ENCODE results near the gene HELQ. TPM values are rescaled to one million over a fixed set of nuclear protein-coding genes. Genes with fewer than 3 reads are reported as not detected.
A peak's percentile ranks its signal among the peaks of the same experiment; 100 is the strongest.

Gene HELQ
- total and polyA plus RNA-seq, 9 of the 15 experiments (the other 6 are each of a cell fraction or from before 2014, with no cell fraction given): 3.5 to 15.2 (median 11.9) TPM

DNA sequence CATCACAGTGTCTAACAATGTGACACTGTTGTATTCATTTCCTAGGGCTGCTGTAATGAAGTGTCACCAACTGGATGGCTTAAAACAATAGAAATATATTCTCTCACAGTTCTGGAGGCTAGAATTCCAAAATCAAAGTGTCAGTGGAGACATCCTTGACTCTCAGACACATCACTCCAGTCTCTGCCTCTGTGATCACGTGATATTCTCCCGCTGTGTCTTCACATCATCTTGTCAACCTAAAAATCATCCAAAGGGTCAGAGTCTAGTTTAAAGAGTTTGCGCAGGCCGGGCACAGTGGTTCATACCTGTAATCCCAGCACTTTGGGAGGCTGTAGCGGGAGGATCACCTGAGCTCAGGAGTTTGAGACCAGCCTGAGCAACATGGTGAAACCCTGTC lies 84.4 kb downstream of the HELQ start:
- no peak overlapping the region for H3K4me2 ChIP-seq (ENCODE audit: insufficient read depth, low read length)
- no peak for FAIRE-seq
- BruUV-seq (replicated peaks): no TSS peak
- H3K9ac ChIP-seq (ENCODE audit: insufficient read depth in 1 of 2, low read depth in 2 of 2, low read length in 2 of 2): no peak overlapping the region
- TF ChIP-seq ZC3H11A (IDR thresholded peaks at IDR 0.05; ENCODE audit: low read depth, low read length) (no peak), TOE1 (IDR thresholded peaks at IDR 0.05; ENCODE audit: borderline replicate concordance) (0 out of 2 replicates have a peak, but pooled peaks have one; percentile 41), TOE1 (CRISPR knock-in tag; IDR thresholded peaks at IDR 0.05; ENCODE audit: borderline replicate concordance, low read depth) (no peak), ILK (tag; IDR thresholded peaks at IDR 0.05; ENCODE audit: borderline replicate concordance, low read depth) (no peak), RAD51 (IDR thresholded peaks at IDR 0.05; ENCODE audit: borderline replicate concordance, low read depth) (peak; percentile 77)
- TF ChIP-seq, protein P1, sequence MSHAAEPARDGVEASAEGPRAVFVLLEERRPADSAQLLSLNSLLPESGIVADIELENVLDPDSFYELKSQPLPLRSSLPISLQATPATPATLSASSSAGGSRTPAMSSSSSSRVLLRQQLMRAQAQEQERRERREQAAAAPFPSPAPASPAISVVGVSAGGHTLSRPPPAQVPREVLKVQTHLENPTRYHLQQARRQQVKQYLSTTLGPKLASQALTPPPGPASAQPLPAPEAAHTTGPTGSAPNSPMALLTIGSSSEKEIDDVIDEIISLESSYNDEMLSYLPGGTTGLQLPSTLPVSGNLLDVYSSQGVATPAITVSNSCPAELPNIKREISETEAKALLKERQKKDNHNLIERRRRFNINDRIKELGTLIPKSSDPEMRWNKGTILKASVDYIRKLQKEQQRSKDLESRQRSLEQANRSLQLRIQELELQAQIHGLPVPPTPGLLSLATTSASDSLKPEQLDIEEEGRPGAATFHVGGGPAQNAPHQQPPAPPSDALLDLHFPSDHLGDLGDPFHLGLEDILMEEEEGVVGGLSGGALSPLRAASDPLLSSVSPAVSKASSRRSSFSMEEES (CRISPR knock-in tag; IDR thresholded peaks at IDR 0.05): peak; percentile 90
- CTCF ChIA-PET (ENCODE audit: low intra/inter-chr PET ratio): no interaction called here
- no peaks in the 10 kb centered on the region for H3K9me1 ChIP-seq (ENCODE audit: control insufficient read depth, insufficient read depth, low read length)
- H3K9me3 ChIP-seq (replicated peaks; ENCODE audit: control insufficient read depth, insufficient read depth, low read depth, low read length): no peaks in the 10 kb centered on the region
- no peak overlapping the region for H3K4me3 ChIP-seq
- H2AFZ ChIP-seq (ENCODE audit: low read depth, low read length): no peak overlapping the region
- H4K20me1 ChIP-seq (replicated peaks; ENCODE audit: control insufficient read depth, insufficient read depth, low read length): no peaks in the 10 kb centered on the region; the same call in 1 of the 2 replicates
- H3K27me3 ChIP-seq (ENCODE audit: control insufficient read depth in 2 of 2, insufficient read depth in 2 of 2, low read length in 2 of 2): peaks cover 0 to 8% of the 10 kb centered on the region in 2 experiments; a peak in 4 of 5 replicates
- no peaks in the 10 kb centered on the region; a peak in 1 of 5 replicates for H3K4me1 ChIP-seq (replicated peaks in 1 of 2; ENCODE audit: control insufficient read depth in 2 of 2, insufficient read depth in 2 of 2, low read length in 2 of 2)
- H3K79me2 ChIP-seq (ENCODE audit: control insufficient read depth, insufficient read depth, low read length): no peaks in the 10 kb centered on the region
- 4% methylated on average over 5 of the region's 5 CpGs for WGBS (ENCODE audit: insufficient coverage, low coverage, missing lambda C conversion rate)
- no peak overlapping the region for H3K27ac ChIP-seq (ENCODE audit: extremely low read depth, low read depth, low read length)
- H3K36me3 ChIP-seq (ENCODE audit: control insufficient read depth, insufficient read depth, low read length): no peaks in the 10 kb centered on the region
- no peak for DNase-seq (ENCODE audit: extremely low read depth in 1 of 4, low spot score in 3 of 4)
- POLR2A ChIA-PET: no interaction called here
- no peak for ATAC-seq
- in situ Hi-C loops (cut with MboI) (no loop called here), intact Hi-C loops (cut with micrococcal nuclease) (no loop called here)

All from K562 (cell line).